Measurements from ENCODE around the gene DLGAP1. TPM values are rescaled to one million over a fixed set of nuclear protein-coding genes. Genes with fewer than 3 reads are reported as not detected.

The DLGAP1 gene
- total RNA-seq, 1 experiment from 2014 or later: 23.2 TPM

DNA sequence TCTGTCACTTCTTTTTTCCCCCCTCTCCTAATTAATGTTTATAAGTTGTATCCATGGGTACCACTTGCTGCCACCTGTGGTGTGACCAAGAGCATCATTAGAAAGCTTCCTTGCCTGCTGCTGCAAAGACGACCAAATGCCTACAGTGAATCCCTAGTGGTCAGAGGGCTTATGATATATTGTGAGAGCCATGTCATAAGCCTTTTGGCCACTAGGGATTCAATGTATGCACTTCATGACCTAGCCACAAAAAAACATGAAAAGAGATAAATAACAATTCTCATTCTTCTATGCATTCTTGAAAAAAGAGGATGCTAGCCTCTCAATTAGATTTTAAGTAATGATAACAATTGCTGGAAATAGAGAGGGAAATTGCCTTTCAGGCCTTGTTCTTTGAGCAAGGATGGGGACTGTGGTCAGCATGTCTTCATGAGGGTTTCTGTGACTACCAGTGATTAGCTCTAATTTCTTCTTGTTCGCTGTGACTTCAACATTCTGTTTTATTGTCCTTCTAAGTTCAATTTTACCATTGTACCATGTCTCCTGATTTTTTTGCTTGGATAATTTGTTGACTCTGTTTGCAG is 569.8 kb downstream of the DLGAP1 start:
- Histone ChIP-seq H4K20me1 (ENCODE audit: control insufficient read depth, insufficient read depth, insufficient read length) (no peaks in the 10 kb centered on the region), H3K56ac (ENCODE audit: insufficient read length, low read depth, low read length) (no peak overlapping the region), H3K27me3 (ENCODE audit: insufficient read depth, low read length) (no peaks in the 10 kb centered on the region), H3T11ph (ENCODE audit: low read length) (no peak overlapping the region), H3K18ac (ENCODE audit: insufficient read length, low read depth, low read length) (no peak overlapping the region), H3K79me1 (ENCODE audit: insufficient read depth, low read depth, low read length, poor library complexity, severe bottlenecking) (no peaks in the 10 kb centered on the region), H3K27ac (ENCODE audit: insufficient read length, low read depth, low read length) (no peak overlapping the region), H4K91ac (ENCODE audit: insufficient read length, low read depth, low read length) (no peak overlapping the region), H3K79me2 (ENCODE audit: insufficient read depth, low read length) (no peaks in the 10 kb centered on the region), H2BK20ac (ENCODE audit: low read depth, low read length, poor library complexity, severe bottlenecking) (no peak overlapping the region), H2BK12ac (ENCODE audit: insufficient read length, low read depth, low read length) (no peak overlapping the region), H3K4ac (ENCODE audit: low read depth, low read length) (no peak overlapping the region), H2BK15ac (ENCODE audit: low read depth, low read length) (no peak overlapping the region), H3K23me2 (ENCODE audit: insufficient read length, low read depth, low read length, poor library complexity, severe bottlenecking) (no peaks in the 10 kb centered on the region), H3K9me3 (ENCODE audit: control insufficient read depth, low read depth, low read length) (no peaks in the 10 kb centered on the region), H2BK5ac (ENCODE audit: insufficient read length, low read length) (no peak overlapping the region), H3K4me2 (ENCODE audit: insufficient read depth, insufficient read length, low read length) (no peak overlapping the region), H4K8ac (replicated peaks; ENCODE audit: insufficient read length, low read depth, low read length) (no peak overlapping the region), H3K23ac (ENCODE audit: insufficient read length, low read depth, low read length) (no peak overlapping the region), H3K4me1 (ENCODE audit: insufficient read depth, low read length) (no peaks in the 10 kb centered on the region), H2AFZ (ENCODE audit: low read length) (no peak overlapping the region), H2AK5ac (ENCODE audit: insufficient read length, low read length) (no peak overlapping the region), H3K14ac (ENCODE audit: insufficient read depth, low read length) (no peak overlapping the region), H3K9ac (ENCODE audit: extremely low read depth, insufficient read length, low read length) (no peak overlapping the region), H2BK120ac (ENCODE audit: low read depth, low read length, poor library complexity, severe bottlenecking) (no peak overlapping the region), H4K5ac (ENCODE audit: insufficient read length, low read depth, low read length) (no peak overlapping the region)
- no peak overlapping the region for H3K4me3 Mint-ChIP-seq
- 0 out of 4 replicates have a peak, but pooled peaks cover 0 to 3% of the 10 kb centered on the region in 2 experiments for H3K4me1 Mint-ChIP-seq
- peaks cover 0 to 2% (median 1%) of the 10 kb centered on the region in 3 experiments; a peak in 2 of 7 replicates for H3K36me3 Mint-ChIP-seq (ENCODE audit: insufficient read depth in 1 of 3, low read depth in 3 of 3)
- H3K27me3 Mint-ChIP-seq (ENCODE audit: low read depth): no peaks in the 10 kb centered on the region
- H3K9me3 Mint-ChIP-seq: no peaks in the 10 kb centered on the region
- no peak for DNase-seq
- no CpG with 5 or more reads among the region's 2 CpGs for WGBS (ENCODE audit: extremely low coverage, insufficient read length, low lambda C conversion rate)
- no peak overlapping the region; a peak in 1 of 7 replicates for H3K27ac Mint-ChIP-seq
- TF ChIP-seq, protein P1, sequence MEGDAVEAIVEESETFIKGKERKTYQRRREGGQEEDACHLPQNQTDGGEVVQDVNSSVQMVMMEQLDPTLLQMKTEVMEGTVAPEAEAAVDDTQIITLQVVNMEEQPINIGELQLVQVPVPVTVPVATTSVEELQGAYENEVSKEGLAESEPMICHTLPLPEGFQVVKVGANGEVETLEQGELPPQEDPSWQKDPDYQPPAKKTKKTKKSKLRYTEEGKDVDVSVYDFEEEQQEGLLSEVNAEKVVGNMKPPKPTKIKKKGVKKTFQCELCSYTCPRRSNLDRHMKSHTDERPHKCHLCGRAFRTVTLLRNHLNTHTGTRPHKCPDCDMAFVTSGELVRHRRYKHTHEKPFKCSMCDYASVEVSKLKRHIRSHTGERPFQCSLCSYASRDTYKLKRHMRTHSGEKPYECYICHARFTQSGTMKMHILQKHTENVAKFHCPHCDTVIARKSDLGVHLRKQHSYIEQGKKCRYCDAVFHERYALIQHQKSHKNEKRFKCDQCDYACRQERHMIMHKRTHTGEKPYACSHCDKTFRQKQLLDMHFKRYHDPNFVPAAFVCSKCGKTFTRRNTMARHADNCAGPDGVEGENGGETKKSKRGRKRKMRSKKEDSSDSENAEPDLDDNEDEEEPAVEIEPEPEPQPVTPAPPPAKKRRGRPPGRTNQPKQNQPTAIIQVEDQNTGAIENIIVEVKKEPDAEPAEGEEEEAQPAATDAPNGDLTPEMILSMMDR (conservative IDR thresholded peaks at IDR 0.05): peak; percentile 74
